GM18517 (cell line): ENCODE results near the gene INIP.
"Not testable (repeated sequence)": the region's sequence is repeated elsewhere in the genome, so short reads cannot be mapped to it uniquely, and the experiment has no call there.

Experiments
- ATAC-seq: cut with Tn5 transposase; IDR thresholded peaks from one replicate; pipeline ENCODE4 v1.9.1; 2021; ENCODE audit warnings: mild to moderate bottlenecking, moderate library complexity; ENCODE audit not compliant: unreplicated experiment

The INIP gene

GRCh38 chr9:112677040-112677439 is 40.9 kb downstream of the INIP start:
- no peak for ATAC-seq

- not testable (repeated sequence) for ATAC-seq
These were observed 44.7 kb downstream of the INIP start for GRCh38 chr9:112673221-112673620.

GRCh38 chr9:112670991-112671625 is 46.8 kb downstream of the INIP start:
- no peak for ATAC-seq

GRCh38 chr9:112669326-112669725 is 48.6 kb downstream of the INIP start:
- no peak for ATAC-seq

GRCh38 chr9:112665347-112665746 is 52.6 kb downstream of the INIP start:
- ATAC-seq = no peak

- ATAC-seq = no peak
These were observed 53.4 kb downstream of the INIP start for GRCh38 chr9:112664531-112664930.

- ATAC-seq = no peak
These were observed 54.2 kb downstream of the INIP start for GRCh38 chr9:112663681-112664080.

- ATAC-seq = no peak
These were observed 58.0 kb downstream of the INIP start for GRCh38 chr9:112659906-112660305.

- no peak for ATAC-seq
These were observed 62.2 kb downstream of the INIP start for GRCh38 chr9:112655668-112656067.

GRCh38 chr9:112654282-112654681 is 63.6 kb downstream of the INIP start:
- ATAC-seq = no peak

GRCh38 chr9:112648624-112649023 is 69.3 kb downstream of the INIP start:
- ATAC-seq = no peak

- no peak for ATAC-seq
These were observed 70.3 kb downstream of the INIP start for GRCh38 chr9:112647596-112647995.

- ATAC-seq = no peak
These were observed 75.8 kb downstream of the INIP start for GRCh38 chr9:112642126-112642525.

GRCh38 chr9:112640311-112640710 is 77.6 kb downstream of the INIP start:
- no peak for ATAC-seq
